Colonic mucosa (tissue), 4 donors: ENCODE data around the gene ASPRV1. TPM values are rescaled to one million over a fixed set of nuclear protein-coding genes. Genes with fewer than 3 reads are reported as not detected.

Source experiments
- DNase-seq: peaks from one replicate; pipeline ENCODE4 v3.0.0-alpha.2; 2020
- H3K27ac ChIP-seq: fragments of 200-600 bp; one replicate; pipeline ENCODE4 v1.8.0; 2021
- H3K27me3 ChIP-seq: fragments of 200-600 bp; one replicate; pipeline ENCODE4 v1.8.0; 2021
- H3K36me3 ChIP-seq: fragments of 200-600 bp; one replicate; pipeline ENCODE4 v1.8.0; 2021
- H3K4me1 ChIP-seq: fragments of 200-600 bp; one replicate; pipeline ENCODE4 v1.8.0; 2021; ENCODE audit warnings: mild to moderate bottlenecking
- H3K4me3 ChIP-seq: fragments of 200-600 bp; one replicate; pipeline ENCODE4 v1.8.0; 2021
- H3K9ac ChIP-seq, 2 donors: one replicate each; pipeline ENCODE4 v1.7.0; 2013; ENCODE audit warnings: control low read depth in 2 of 2, low read depth in 2 of 2, low read length in 2 of 2
- H3K9me3 ChIP-seq: fragments of 200-600 bp; one replicate; pipeline ENCODE4 v1.8.0; 2021
- CTCF ChIP-seq: fragments of 200-600 bp; IDR thresholded peaks from one replicate; pipeline ENCODE4 v1.8.0; 2022; ENCODE audit warnings: antibody characterized with exemption, mild to moderate bottlenecking
- intact Hi-C: fragments of 100-400 bp; cut with DNase I; formaldehyde crosslinking; loops from one replicate; pipeline ENCODE4 v1.14.1; 2022
- total RNA-seq, 2 donors: library from RNA; stranded (reverse); fragmentation: NEBNext Ultra II Directional in 1 of 2; extraction: Animal tissue kit (Norgen Biotek cat#: 25700) in 1 of 2; gene quantifications; one replicate each; pipeline ENCODE4 v1.2.1, GENCODE V29; 2021
- donor health status: healthy.
- donor health status: DM: no; HTN: no; CAD: no.
- donor health status: DM: no; HTN: no; CAD: no.

Gene ASPRV1
- total RNA-seq, 2 donors from 2014 or later = 0.40 to 0.82 TPM

GRCh38 chr2:69998761-69999160 is 37.3 kb upstream of the ASPRV1 start:
- no peak overlapping the region for H3K4me3 ChIP-seq
- DNase-seq = no peak
- TF ChIP-seq CTCF = no peak
- no peaks in the 10 kb centered on the region for H3K27me3 ChIP-seq
- H3K36me3 ChIP-seq = no peaks in the 10 kb centered on the region
- H3K4me1 ChIP-seq = no peaks in the 10 kb centered on the region
- H3K9me3 ChIP-seq = no peaks in the 10 kb centered on the region
- H3K9ac ChIP-seq = no peak overlapping the region
- intact Hi-C loops = no loop called here
- H3K27ac ChIP-seq = no peak overlapping the region

GRCh38 chr2:69997015-69997830 is 35.8 kb upstream of the ASPRV1 start:
- Histone ChIP-seq H3K4me3 (no peak overlapping the region), H3K4me1 (no peaks in the 10 kb centered on the region), H3K27me3 (no peaks in the 10 kb centered on the region), H3K9ac (no peak overlapping the region), H3K27ac (no peak overlapping the region), H3K9me3 (no peaks in the 10 kb centered on the region), H3K36me3 (no peaks in the 10 kb centered on the region)
- TF ChIP-seq CTCF = no peak
- intact Hi-C loops = no loop called here
- no peak for DNase-seq

GRCh38 chr2:69995511-69995910 is 34.1 kb upstream of the ASPRV1 start:
- no peak overlapping the region for H3K27ac ChIP-seq
- H3K9ac ChIP-seq = no peak overlapping the region
- H3K36me3 ChIP-seq = no peaks in the 10 kb centered on the region
- H3K4me3 ChIP-seq = no peak overlapping the region
- no peaks in the 10 kb centered on the region for H3K9me3 ChIP-seq
- H3K27me3 ChIP-seq = no peaks in the 10 kb centered on the region
- TF ChIP-seq CTCF = no peak
- peak; percentile 56 for DNase-seq
- H3K4me1 ChIP-seq = no peaks in the 10 kb centered on the region
- intact Hi-C loops = no loop called here

- intact Hi-C loops = no loop called here
- no peak for DNase-seq
- H3K4me1 ChIP-seq = no peaks in the 10 kb centered on the region
Observed at GRCh38 chr2:69994166-69994565, 32.7 kb upstream of the ASPRV1 start.

GRCh38 chr2:69993708-69994107 is 32.3 kb upstream of the ASPRV1 start:
- H3K4me3 ChIP-seq = no peak overlapping the region
- TF ChIP-seq CTCF = no peak
- no peaks in the 10 kb centered on the region for H3K27me3 ChIP-seq

More at GRCh38 chr2:69994166-69994565, 32.7 kb upstream of the ASPRV1 start:
- no peaks in the 10 kb centered on the region for H3K9me3 ChIP-seq
- no peaks in the 10 kb centered on the region for H3K36me3 ChIP-seq
- no peak for TF ChIP-seq CTCF
- H3K27ac ChIP-seq = no peak overlapping the region
- no peaks in the 10 kb centered on the region for H3K27me3 ChIP-seq
- no peak overlapping the region for H3K9ac ChIP-seq
- H3K4me3 ChIP-seq = no peak overlapping the region

More at GRCh38 chr2:69993708-69994107, 32.3 kb upstream of the ASPRV1 start:
- Histone ChIP-seq H3K9ac (no peak overlapping the region), H3K4me1 (no peaks in the 10 kb centered on the region), H3K27ac (no peak overlapping the region), H3K36me3 (no peaks in the 10 kb centered on the region), H3K9me3 (no peaks in the 10 kb centered on the region)
- DNase-seq = no peak
- intact Hi-C loops = no loop called here
